HCT116 (cell line): ENCODE data around the gene DNAJC3. TPM values are rescaled to one million over a fixed set of nuclear protein-coding genes. Genes with fewer than 3 reads are reported as not detected.

Experiments used
- ATAC-seq: fragments of 200-7000 bp; cut with Tn5 transposase; 2 replicates; pipeline ENCODE4 v1.9.1; 2020; ENCODE audit warnings: mild to moderate bottlenecking, moderate library complexity
- BruUV-seq: library from RNA; stranded (reverse); fragments of 400-500 nt; replicated peaks from 2 replicates; lab custom pipeline; 2021; lab: Mats Ljungman, UMichigan
- CTCF ChIA-PET: fragments of 300-600 bp; sonication (Branson Sonifier 250); formaldehyde crosslinking; loops from one replicate; lab custom pipeline; 2021; ENCODE audit warnings: antibody characterized with exemption; lab: Charles Lee
- POLR2A ChIA-PET: fragments of 300-600, 350-600 bp; sonication (Branson Sonifier 250); formaldehyde crosslinking; loops from one replicate; lab custom pipeline; 2021; ENCODE audit warnings: antibody characterized with exemption; lab: Charles Lee
- RAD21 ChIA-PET, 2 experiments: fragments of 300-600 bp; sonication (Branson Sonifier 250); formaldehyde crosslinking; loops; one replicate each; lab custom pipeline; 2023; ENCODE audit warnings: low total read pairs in 2 of 2; ENCODE audit not compliant: uncharacterized antibody in 2 of 2, unreplicated experiment in 2 of 2, low non-redundant PET in 1 of 2; lab: Charles Lee
- DNase-seq: peaks from one replicate; pipeline ENCODE4 v3.0.0-alpha.2; 2010; ENCODE audit warnings: low read depth, low spot score
- H2AFZ ChIP-seq: fragments of 200-600 bp; shearing (Covaris generic), sonication (generic); 2 replicates; pipeline ENCODE4 v1.6.1; 2017; ENCODE audit warnings: low read depth, mixed run types, mixed read lengths, antibody characterized with exemption, low read length; ENCODE audit not compliant: poor library complexity, severe bottlenecking
- H3K27ac ChIP-seq: 2 replicates; pipeline ENCODE4 v1.5.1; 2012; ENCODE audit warnings: low read depth, low read length
- H3K27me3 ChIP-seq: fragments of 200-600 bp; sonication (generic); 2 replicates; pipeline ENCODE4 v1.6.1; 2016; ENCODE audit warnings: mixed run types, low read length, mixed read lengths; ENCODE audit not compliant: insufficient read depth
- H3K36me3 ChIP-seq, 2 experiments: fragments of 200-500 bp in 1 of 2; fragments of 200-600 bp in 1 of 2; sonication (Bioruptor generic) in 1 of 2; sonication (generic) in 1 of 2; 2 replicates each; pipeline versions ENCODE4 v1.5.1 to v1.6.1; 2014 to 2016; ENCODE audit warnings: low read length in 2 of 2, inconsistent platforms in 1 of 2, mixed read lengths in 1 of 2, mixed run types in 1 of 2; ENCODE audit not compliant: insufficient read depth in 2 of 2, control insufficient read depth in 1 of 2
- H3K4me1 ChIP-seq, 2 experiments: fragments of 200-600 bp in 1 of 2; sonication (generic) in 1 of 2; 2 replicates each; pipeline versions ENCODE4 v1.5.1 to v1.6.1; 2012 to 2017; ENCODE audit warnings: low read length in 2 of 2, inconsistent platforms in 1 of 2, mild to moderate bottlenecking in 1 of 2, mixed read lengths in 1 of 2, mixed run types in 1 of 2, moderate library complexity in 1 of 2; ENCODE audit not compliant: insufficient read depth in 2 of 2, control insufficient read depth in 1 of 2
- H3K4me2 ChIP-seq: fragments of 200-600 bp; sonication (generic); 2 replicates; pipeline ENCODE4 v1.6.1; 2017; ENCODE audit warnings: mixed run types, low read length, mixed read lengths
- H3K4me3 ChIP-seq, 2 experiments: fragments of 200-600 bp in 1 of 2; sonication (generic) in 1 of 2; replicated peaks in 1 of 2; 2 replicates each; pipeline ENCODE4 v1.5.1; 2011 to 2016; ENCODE audit warnings: low read length in 2 of 2, control low read depth in 1 of 2, low read depth in 1 of 2, mild to moderate bottlenecking in 1 of 2, mixed read lengths in 1 of 2, mixed run types in 1 of 2
- H3K79me2 ChIP-seq: fragments of 200-600 bp; sonication (generic); 2 replicates; pipeline ENCODE4 v1.6.1; 2017; ENCODE audit warnings: mild to moderate bottlenecking, mixed run types, low read length, moderate library complexity, mixed read lengths; ENCODE audit not compliant: insufficient read depth
- H3K9ac ChIP-seq: fragments of 200-600 bp; sonication (generic); 2 replicates; pipeline ENCODE4 v1.6.1; 2016; ENCODE audit warnings: low read length, mixed read lengths
- H3K9me2 ChIP-seq: fragments of 200-600 bp; sonication (generic), shearing (Covaris generic); 2 replicates; pipeline ENCODE4 v1.6.1; 2017; ENCODE audit warnings: mixed run types, mild to moderate bottlenecking, moderate library complexity; ENCODE audit not compliant: insufficient read depth
- H3K9me3 ChIP-seq, 2 experiments: fragments of 200-500 bp in 1 of 2; fragments of 200-600 bp in 1 of 2; sonication (Bioruptor generic) in 1 of 2; sonication (generic) in 1 of 2; 2 replicates each; pipeline ENCODE4 v1.6.1; 2014 to 2017; ENCODE audit warnings: low read length in 2 of 2, mixed read lengths in 2 of 2, inconsistent platforms in 1 of 2, low read depth in 1 of 2, mild to moderate bottlenecking in 1 of 2, mixed run types in 1 of 2, moderate library complexity in 1 of 2; ENCODE audit not compliant: control insufficient read depth in 1 of 2, insufficient read depth in 1 of 2
- H4K20me1 ChIP-seq: fragments of 200-600 bp; sonication (generic), shearing (Covaris generic); 2 replicates; pipeline ENCODE4 v1.6.1; 2017; ENCODE audit warnings: mixed run types, mild to moderate bottlenecking, moderate library complexity; ENCODE audit not compliant: insufficient read depth
- CBX3 ChIP-seq: IDR thresholded peaks from 2 replicates; pipeline ENCODE4 v1.6.1; 2012; ENCODE audit warnings: low read depth
- CEBPB ChIP-seq: IDR thresholded peaks from 2 replicates; pipeline ENCODE4 v1.6.1; 2012; ENCODE audit warnings: low read depth
- EGR1 ChIP-seq: IDR thresholded peaks from 2 replicates; pipeline ENCODE4 v1.6.1; 2012; ENCODE audit warnings: low read depth
- ELF1 ChIP-seq: IDR thresholded peaks from 2 replicates; pipeline ENCODE4 v1.6.1; 2012; ENCODE audit warnings: low read depth, borderline replicate concordance
- EZH2phosphoT487 ChIP-seq: fragments of 200-600 bp; IDR thresholded peaks from 2 replicates; pipeline ENCODE4 v1.6.1; 2018; ENCODE audit warnings: antibody characterized with exemption, borderline replicate concordance
- JUND ChIP-seq: IDR thresholded peaks from 2 replicates; pipeline ENCODE4 v1.6.1; 2012
- POLR2A ChIP-seq: IDR thresholded peaks from 2 replicates; pipeline ENCODE4 v1.7.0; 2011; ENCODE audit warnings: borderline replicate concordance; ENCODE audit not compliant: insufficient read depth, insufficient read length; ENCODE audit errors: extremely low read depth
- POLR2AphosphoS5 ChIP-seq: IDR thresholded peaks from 2 replicates; pipeline ENCODE4 v1.6.1; 2011; ENCODE audit warnings: mild to moderate bottlenecking, low read depth, low read length, moderate library complexity
- RAD21 ChIP-seq: IDR thresholded peaks from 2 replicates; pipeline ENCODE4 v1.6.1; 2012; ENCODE audit warnings: low read depth, mild to moderate bottlenecking
- SIN3A ChIP-seq: IDR thresholded peaks from 2 replicates; pipeline ENCODE4 v1.6.1; 2012; ENCODE audit warnings: low read depth
- SP1 ChIP-seq: IDR thresholded peaks from 2 replicates; pipeline ENCODE4 v1.6.1; 2012; ENCODE audit warnings: low read depth
- SRF ChIP-seq: IDR thresholded peaks from 2 replicates; pipeline ENCODE4 v1.6.1; 2012; ENCODE audit warnings: low read depth
- TCF7L2 ChIP-seq: IDR thresholded peaks from 2 replicates; pipeline ENCODE4 v1.7.0; 2011; ENCODE audit warnings: borderline replicate concordance, inconsistent platforms; ENCODE audit not compliant: insufficient read depth, insufficient read length; ENCODE audit errors: extremely low read depth
- YY1 ChIP-seq: IDR thresholded peaks from 2 replicates; pipeline ENCODE4 v1.6.1; 2011; ENCODE audit warnings: low read length, low read depth, moderate library complexity, mild to moderate bottlenecking; ENCODE audit not compliant: insufficient replicate concordance; ENCODE audit errors: extremely low read depth
- ZFX ChIP-seq: fragments of 450-650 bp; IDR thresholded peaks from 2 replicates; pipeline ENCODE4 v1.6.1; 2017
- intact Hi-C: fragments of 100-400 bp; cut with micrococcal nuclease; formaldehyde crosslinking; loops from 2 replicates; pipeline ENCODE4 v1.10.0; 2022
- total RNA-seq: library from RNA; stranded (reverse); gene quantifications from one replicate; pipeline ENCODE4 v1.2.1, GENCODE V29; 2021; ENCODE audit not compliant: unreplicated experiment
- TF ChIP-seq, protein P1 (sequence below): IDR thresholded peaks from 2 replicates; pipeline ENCODE4 v1.6.1; 2012
- TF ChIP-seq, protein P2 (sequence below): IDR thresholded peaks from 2 replicates; pipeline ENCODE4 v1.6.1; 2012; ENCODE audit warnings: low read depth
- TF ChIP-seq, protein P3 (sequence below): IDR thresholded peaks from 2 replicates; pipeline ENCODE4 v1.6.1; 2011; ENCODE audit warnings: mild to moderate bottlenecking, low read length, moderate library complexity; ENCODE audit not compliant: insufficient replicate concordance; ENCODE audit errors: extremely low read depth
- TF ChIP-seq, protein P4 (sequence below): IDR thresholded peaks from 2 replicates; pipeline ENCODE4 v1.6.1; 2012
- TF ChIP-seq, protein P5 (sequence below), 3 experiments: fragments of 200-600 bp in 1 of 3; sonication (generic) in 1 of 3; IDR thresholded peaks in 2 of 3; conservative IDR thresholded peaks in 1 of 3; 2 replicates each; pipeline ENCODE4 v1.5.1; 2012 to 2017; ENCODE audit warnings: low read depth in 2 of 3, low read length in 2 of 3, antibody characterized with exemption in 1 of 3, borderline replicate concordance in 1 of 3, control low read depth in 1 of 3, mild to moderate bottlenecking in 1 of 3, mixed read lengths in 1 of 3, mixed run types in 1 of 3, moderate library complexity in 1 of 3; ENCODE audit not compliant: insufficient read depth in 1 of 3

DNAJC3 gene
- total RNA-seq, 1 experiment from 2014 or later: 28.5 TPM

DNA sequence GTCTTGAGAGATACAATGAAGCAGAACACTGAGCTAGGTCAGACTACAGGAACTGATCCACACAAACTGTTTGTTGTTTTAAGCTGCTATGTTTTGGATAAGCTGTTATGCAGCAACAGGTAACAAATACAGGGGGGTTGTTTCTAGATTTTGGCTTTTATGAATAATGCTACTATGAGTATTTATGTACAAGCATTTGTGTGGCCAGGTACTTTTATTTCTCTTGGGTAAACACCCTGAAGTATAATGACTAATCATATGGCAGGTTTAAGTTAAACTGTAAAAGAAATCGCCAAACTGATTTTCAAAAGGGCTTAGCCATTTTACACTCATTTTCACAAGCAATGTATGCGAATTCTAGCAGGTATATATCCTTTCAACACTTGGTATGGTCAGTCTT is 166.0 kb downstream of the DNAJC3 start:
- ChIA-PET CTCF (no interaction called here), POLR2A (no interaction called here), RAD21 (no interaction called here)
- Histone ChIP-seq H3K9me2 (no peaks in the 10 kb centered on the region), H3K9ac (no peak overlapping the region), H2AFZ (no peak overlapping the region), H3K4me3 (no peak overlapping the region), H3K36me3 (peaks cover 0 to 2% of the 10 kb centered on the region in 2 experiments; a peak in 1 of 4 replicates), H3K27me3 (no peaks in the 10 kb centered on the region), H4K20me1 (no peaks in the 10 kb centered on the region), H3K9me3 (no peaks in the 10 kb centered on the region), H3K4me2 (no peak overlapping the region), H3K4me1 (no peaks in the 10 kb centered on the region), H3K27ac (no peak overlapping the region), H3K79me2 (no peaks in the 10 kb centered on the region)
- intact Hi-C loops: no loop called here
- no peak for DNase-seq
- no peak for TF ChIP-seq SP1
- no peak for TF ChIP-seq JUND
- no peak for TF ChIP-seq EZH2phosphoT487
- TF ChIP-seq ZFX: no peak
- no peak for TF ChIP-seq TCF7L2
- TF ChIP-seq ELF1: no peak
- no peak for TF ChIP-seq SRF
- TF ChIP-seq, protein P1, sequence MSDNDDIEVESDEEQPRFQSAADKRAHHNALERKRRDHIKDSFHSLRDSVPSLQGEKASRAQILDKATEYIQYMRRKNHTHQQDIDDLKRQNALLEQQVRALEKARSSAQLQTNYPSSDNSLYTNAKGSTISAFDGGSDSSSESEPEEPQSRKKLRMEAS: no peak
- no peak for TF ChIP-seq SIN3A
- TF ChIP-seq, protein P2, sequence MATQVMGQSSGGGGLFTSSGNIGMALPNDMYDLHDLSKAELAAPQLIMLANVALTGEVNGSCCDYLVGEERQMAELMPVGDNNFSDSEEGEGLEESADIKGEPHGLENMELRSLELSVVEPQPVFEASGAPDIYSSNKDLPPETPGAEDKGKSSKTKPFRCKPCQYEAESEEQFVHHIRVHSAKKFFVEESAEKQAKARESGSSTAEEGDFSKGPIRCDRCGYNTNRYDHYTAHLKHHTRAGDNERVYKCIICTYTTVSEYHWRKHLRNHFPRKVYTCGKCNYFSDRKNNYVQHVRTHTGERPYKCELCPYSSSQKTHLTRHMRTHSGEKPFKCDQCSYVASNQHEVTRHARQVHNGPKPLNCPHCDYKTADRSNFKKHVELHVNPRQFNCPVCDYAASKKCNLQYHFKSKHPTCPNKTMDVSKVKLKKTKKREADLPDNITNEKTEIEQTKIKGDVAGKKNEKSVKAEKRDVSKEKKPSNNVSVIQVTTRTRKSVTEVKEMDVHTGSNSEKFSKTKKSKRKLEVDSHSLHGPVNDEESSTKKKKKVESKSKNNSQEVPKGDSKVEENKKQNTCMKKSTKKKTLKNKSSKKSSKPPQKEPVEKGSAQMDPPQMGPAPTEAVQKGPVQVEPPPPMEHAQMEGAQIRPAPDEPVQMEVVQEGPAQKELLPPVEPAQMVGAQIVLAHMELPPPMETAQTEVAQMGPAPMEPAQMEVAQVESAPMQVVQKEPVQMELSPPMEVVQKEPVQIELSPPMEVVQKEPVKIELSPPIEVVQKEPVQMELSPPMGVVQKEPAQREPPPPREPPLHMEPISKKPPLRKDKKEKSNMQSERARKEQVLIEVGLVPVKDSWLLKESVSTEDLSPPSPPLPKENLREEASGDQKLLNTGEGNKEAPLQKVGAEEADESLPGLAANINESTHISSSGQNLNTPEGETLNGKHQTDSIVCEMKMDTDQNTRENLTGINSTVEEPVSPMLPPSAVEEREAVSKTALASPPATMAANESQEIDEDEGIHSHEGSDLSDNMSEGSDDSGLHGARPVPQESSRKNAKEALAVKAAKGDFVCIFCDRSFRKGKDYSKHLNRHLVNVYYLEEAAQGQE: no peak
- no peak for TF ChIP-seq CBX3
- TF ChIP-seq, protein P3, sequence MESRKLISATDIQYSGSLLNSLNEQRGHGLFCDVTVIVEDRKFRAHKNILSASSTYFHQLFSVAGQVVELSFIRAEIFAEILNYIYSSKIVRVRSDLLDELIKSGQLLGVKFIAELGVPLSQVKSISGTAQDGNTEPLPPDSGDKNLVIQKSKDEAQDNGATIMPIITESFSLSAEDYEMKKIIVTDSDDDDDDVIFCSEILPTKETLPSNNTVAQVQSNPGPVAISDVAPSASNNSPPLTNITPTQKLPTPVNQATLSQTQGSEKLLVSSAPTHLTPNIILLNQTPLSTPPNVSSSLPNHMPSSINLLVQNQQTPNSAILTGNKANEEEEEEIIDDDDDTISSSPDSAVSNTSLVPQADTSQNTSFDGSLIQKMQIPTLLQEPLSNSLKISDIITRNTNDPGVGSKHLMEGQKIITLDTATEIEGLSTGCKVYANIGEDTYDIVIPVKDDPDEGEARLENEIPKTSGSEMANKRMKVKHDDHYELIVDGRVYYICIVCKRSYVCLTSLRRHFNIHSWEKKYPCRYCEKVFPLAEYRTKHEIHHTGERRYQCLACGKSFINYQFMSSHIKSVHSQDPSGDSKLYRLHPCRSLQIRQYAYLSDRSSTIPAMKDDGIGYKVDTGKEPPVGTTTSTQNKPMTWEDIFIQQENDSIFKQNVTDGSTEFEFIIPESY: no peak
- no peak for TF ChIP-seq RAD21
- TF ChIP-seq POLR2A: no peak
- no peak for TF ChIP-seq CEBPB
- no peak for TF ChIP-seq YY1
- TF ChIP-seq POLR2AphosphoS5: no peak
- TF ChIP-seq, protein P4, sequence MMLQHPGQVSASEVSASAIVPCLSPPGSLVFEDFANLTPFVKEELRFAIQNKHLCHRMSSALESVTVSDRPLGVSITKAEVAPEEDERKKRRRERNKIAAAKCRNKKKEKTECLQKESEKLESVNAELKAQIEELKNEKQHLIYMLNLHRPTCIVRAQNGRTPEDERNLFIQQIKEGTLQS: no peak
- no peak for TF ChIP-seq EGR1
- TF ChIP-seq, protein P5, sequence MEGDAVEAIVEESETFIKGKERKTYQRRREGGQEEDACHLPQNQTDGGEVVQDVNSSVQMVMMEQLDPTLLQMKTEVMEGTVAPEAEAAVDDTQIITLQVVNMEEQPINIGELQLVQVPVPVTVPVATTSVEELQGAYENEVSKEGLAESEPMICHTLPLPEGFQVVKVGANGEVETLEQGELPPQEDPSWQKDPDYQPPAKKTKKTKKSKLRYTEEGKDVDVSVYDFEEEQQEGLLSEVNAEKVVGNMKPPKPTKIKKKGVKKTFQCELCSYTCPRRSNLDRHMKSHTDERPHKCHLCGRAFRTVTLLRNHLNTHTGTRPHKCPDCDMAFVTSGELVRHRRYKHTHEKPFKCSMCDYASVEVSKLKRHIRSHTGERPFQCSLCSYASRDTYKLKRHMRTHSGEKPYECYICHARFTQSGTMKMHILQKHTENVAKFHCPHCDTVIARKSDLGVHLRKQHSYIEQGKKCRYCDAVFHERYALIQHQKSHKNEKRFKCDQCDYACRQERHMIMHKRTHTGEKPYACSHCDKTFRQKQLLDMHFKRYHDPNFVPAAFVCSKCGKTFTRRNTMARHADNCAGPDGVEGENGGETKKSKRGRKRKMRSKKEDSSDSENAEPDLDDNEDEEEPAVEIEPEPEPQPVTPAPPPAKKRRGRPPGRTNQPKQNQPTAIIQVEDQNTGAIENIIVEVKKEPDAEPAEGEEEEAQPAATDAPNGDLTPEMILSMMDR (IDR thresholded peaks at IDR 0.05 in 2 of 3, conservative IDR thresholded peaks at IDR 0.05 in 1 of 3; ENCODE audit: borderline replicate concordance in 1 of 3, insufficient read depth in 1 of 3, low read depth in 2 of 3, low read length in 2 of 3): no peak
- ATAC-seq: no peak
- no TSS peak for BruUV-seq
